ENCODE data around the gene OR8D2.

The OR8D2 gene

GRCh38 chr11:124322356-124322755 lies 2.4 kb upstream of the OR8D2 start:
- TF ChIP-seq PAX5 (IDR thresholded peaks at IDR 0.05; ENCODE audit: insufficient read depth, low read length, severe bottlenecking) = no peak
- no peak for TF ChIP-seq POU2F2 (IDR thresholded peaks at IDR 0.05; ENCODE audit: low read depth, low read length)
- no peak for TF ChIP-seq POLR2A (IDR thresholded peaks at IDR 0.05; ENCODE audit: low read depth, low read length)
- TF ChIP-seq SPI1 (IDR thresholded peaks at IDR 0.05; ENCODE audit: low read depth, low read length) = no peak

GRCh38 chr11:124315052-124315451 lies 4.9 kb downstream of the OR8D2 start:
- DNase-seq (ENCODE audit: insufficient read length, low spot score) = no peak
- FAIRE-seq = no peak
- TF ChIP-seq POLR2A (IDR thresholded peaks at IDR 0.05; ENCODE audit: low read depth, low read length) = no peak
- TF ChIP-seq TAF1 (IDR thresholded peaks at IDR 0.05; ENCODE audit: low read depth, low read length) = no peak
- no peak for TF ChIP-seq SPI1 (IDR thresholded peaks at IDR 0.05; ENCODE audit: low read depth, low read length)
- no peak for TF ChIP-seq POU2F2 (IDR thresholded peaks at IDR 0.05; ENCODE audit: low read depth, low read length)
- TF ChIP-seq POLR2AphosphoS5 (IDR thresholded peaks at IDR 0.05; ENCODE audit: low read depth, low read length) = no peak
- no peak for TF ChIP-seq PAX5 (IDR thresholded peaks at IDR 0.05; ENCODE audit: insufficient read depth, low read length, severe bottlenecking)

More at GRCh38 chr11:124322356-124322755, 2.4 kb upstream of the OR8D2 start:
- FAIRE-seq (no peak), DNase-seq (ENCODE audit: insufficient read length, low spot score) (no peak)

GRCh38 chr11:124313849-124314248 lies 6.1 kb downstream of the OR8D2 start, which contains the start of gene OR8D1:
Gene OR8D1, minus strand, starts transcription at chr11:124313949. Its CDS starts 3,183 bp downstream, at chr11:124310766.
- FAIRE-seq (no peak), DNase-seq (ENCODE audit: insufficient read length, low spot score) (no peak)
- no peak for TF ChIP-seq POLR2A (IDR thresholded peaks at IDR 0.05; ENCODE audit: low read depth, low read length)
- TF ChIP-seq TAF1 (IDR thresholded peaks at IDR 0.05; ENCODE audit: low read depth, low read length) = no peak
- TF ChIP-seq POU2F2 (IDR thresholded peaks at IDR 0.05; ENCODE audit: low read depth, low read length) = no peak
- TF ChIP-seq SPI1 (IDR thresholded peaks at IDR 0.05; ENCODE audit: low read depth, low read length) = no peak
- no peak for TF ChIP-seq POLR2AphosphoS5 (IDR thresholded peaks at IDR 0.05; ENCODE audit: low read depth, low read length)
- no peak for TF ChIP-seq PAX5 (IDR thresholded peaks at IDR 0.05; ENCODE audit: insufficient read depth, low read length, severe bottlenecking)

GRCh38 chr11:124313131-124313530 lies 6.9 kb downstream of the OR8D2 start:
- TF ChIP-seq TAF1 (IDR thresholded peaks at IDR 0.05; ENCODE audit: low read depth, low read length) (no peak), POLR2A (IDR thresholded peaks at IDR 0.05; ENCODE audit: low read depth, low read length) (no peak), POU2F2 (IDR thresholded peaks at IDR 0.05; ENCODE audit: low read depth, low read length) (no peak), POLR2AphosphoS5 (IDR thresholded peaks at IDR 0.05; ENCODE audit: low read depth, low read length) (no peak), SPI1 (IDR thresholded peaks at IDR 0.05; ENCODE audit: low read depth, low read length) (no peak), PAX5 (IDR thresholded peaks at IDR 0.05; ENCODE audit: insufficient read depth, low read length, severe bottlenecking) (no peak)
- no peak for FAIRE-seq
- DNase-seq (ENCODE audit: insufficient read length, low spot score) = no peak

- TF ChIP-seq SPI1 (IDR thresholded peaks at IDR 0.05; ENCODE audit: low read depth, low read length) = no peak
- no peak for TF ChIP-seq TAF1 (IDR thresholded peaks at IDR 0.05; ENCODE audit: low read depth, low read length)
- no peak for TF ChIP-seq POLR2A (IDR thresholded peaks at IDR 0.05; ENCODE audit: low read depth, low read length)
- TF ChIP-seq POLR2AphosphoS5 (IDR thresholded peaks at IDR 0.05; ENCODE audit: low read depth, low read length) = no peak
- no peak for TF ChIP-seq PAX5 (IDR thresholded peaks at IDR 0.05; ENCODE audit: insufficient read depth, low read length, severe bottlenecking)
- TF ChIP-seq POU2F2 (IDR thresholded peaks at IDR 0.05; ENCODE audit: low read depth, low read length) = no peak
- DNase-seq (ENCODE audit: insufficient read length, low spot score) = no peak
- FAIRE-seq = no peak
Measured at GRCh38 chr11:124311670-124312069, 8.3 kb downstream of the OR8D2 start.

- TF ChIP-seq POLR2A (IDR thresholded peaks at IDR 0.05; ENCODE audit: low read depth, low read length) = no peak
- TF ChIP-seq TAF1 (IDR thresholded peaks at IDR 0.05; ENCODE audit: low read depth, low read length) = no peak
- TF ChIP-seq PAX5 (IDR thresholded peaks at IDR 0.05; ENCODE audit: insufficient read depth, low read length, severe bottlenecking) = no peak
- TF ChIP-seq POU2F2 (IDR thresholded peaks at IDR 0.05; ENCODE audit: low read depth, low read length) = no peak
- TF ChIP-seq SPI1 (IDR thresholded peaks at IDR 0.05; ENCODE audit: low read depth, low read length) = no peak
- TF ChIP-seq POLR2AphosphoS5 (IDR thresholded peaks at IDR 0.05; ENCODE audit: low read depth, low read length) = no peak
- no peak for DNase-seq (ENCODE audit: insufficient read length, low spot score)
- FAIRE-seq = no peak
Measured at GRCh38 chr11:124311269-124311668, 8.7 kb downstream of the OR8D2 start.

GRCh38 chr11:124310721-124311120 lies 9.3 kb downstream of the OR8D2 start:
- TF ChIP-seq PAX5 (IDR thresholded peaks at IDR 0.05; ENCODE audit: insufficient read depth, low read length, severe bottlenecking) = no peak
- TF ChIP-seq TAF1 (IDR thresholded peaks at IDR 0.05; ENCODE audit: low read depth, low read length) = no peak
- no peak for TF ChIP-seq SPI1 (IDR thresholded peaks at IDR 0.05; ENCODE audit: low read depth, low read length)
- TF ChIP-seq POU2F2 (IDR thresholded peaks at IDR 0.05; ENCODE audit: low read depth, low read length) = no peak
- TF ChIP-seq POLR2AphosphoS5 (IDR thresholded peaks at IDR 0.05; ENCODE audit: low read depth, low read length) = no peak
- TF ChIP-seq POLR2A (IDR thresholded peaks at IDR 0.05; ENCODE audit: low read depth, low read length) = no peak
- DNase-seq (ENCODE audit: insufficient read length, low spot score) = no peak
- FAIRE-seq = no peak

GRCh38 chr11:124307093-124307492 lies 12.9 kb downstream of the OR8D2 start:
- no peak for TF ChIP-seq PAX5 (IDR thresholded peaks at IDR 0.05; ENCODE audit: insufficient read depth, low read length, severe bottlenecking)
- FAIRE-seq (no peak), DNase-seq (ENCODE audit: insufficient read length, low spot score) (no peak)

GRCh38 chr11:124302347-124303125 lies 17.5 kb downstream of the OR8D2 start:
- DNase-seq (ENCODE audit: insufficient read length, low spot score) = no peak
- TF ChIP-seq TAF1 (IDR thresholded peaks at IDR 0.05; ENCODE audit: low read depth, low read length) (no peak), POLR2A (IDR thresholded peaks at IDR 0.05; ENCODE audit: low read depth, low read length) (no peak), PAX5 (IDR thresholded peaks at IDR 0.05; ENCODE audit: insufficient read depth, low read length, severe bottlenecking) (no peak), POLR2AphosphoS5 (IDR thresholded peaks at IDR 0.05; ENCODE audit: low read depth, low read length) (no peak), POU2F2 (IDR thresholded peaks at IDR 0.05; ENCODE audit: low read depth, low read length) (no peak), SPI1 (IDR thresholded peaks at IDR 0.05; ENCODE audit: low read depth, low read length) (no peak)
- FAIRE-seq = no peak

GRCh38 chr11:124301548-124301947 lies 18.4 kb downstream of the OR8D2 start:
- TF ChIP-seq POU2F2 (IDR thresholded peaks at IDR 0.05; ENCODE audit: low read depth, low read length) (no peak), TAF1 (IDR thresholded peaks at IDR 0.05; ENCODE audit: low read depth, low read length) (no peak), PAX5 (IDR thresholded peaks at IDR 0.05; ENCODE audit: insufficient read depth, low read length, severe bottlenecking) (no peak), SPI1 (IDR thresholded peaks at IDR 0.05; ENCODE audit: low read depth, low read length) (no peak), POLR2AphosphoS5 (IDR thresholded peaks at IDR 0.05; ENCODE audit: low read depth, low read length) (no peak), POLR2A (IDR thresholded peaks at IDR 0.05; ENCODE audit: low read depth, low read length) (no peak)
- DNase-seq (ENCODE audit: insufficient read length, low spot score) (no peak), FAIRE-seq (no peak)

All from GM12891 (cell line).